ENCODE measurements around the gene RAMP2. TPM values are rescaled to one million over a fixed set of nuclear protein-coding genes. Genes with fewer than 3 reads are reported as not detected.
A peak's percentile ranks its signal among the peaks of the same experiment; 100 is the strongest.

The RAMP2 gene
- total and polyA plus RNA-seq, 2 of the 13 experiments (the other 11 are each of a cell fraction or from before 2014, with no cell fraction given) = 1.4 to 5.2 TPM

DNA sequence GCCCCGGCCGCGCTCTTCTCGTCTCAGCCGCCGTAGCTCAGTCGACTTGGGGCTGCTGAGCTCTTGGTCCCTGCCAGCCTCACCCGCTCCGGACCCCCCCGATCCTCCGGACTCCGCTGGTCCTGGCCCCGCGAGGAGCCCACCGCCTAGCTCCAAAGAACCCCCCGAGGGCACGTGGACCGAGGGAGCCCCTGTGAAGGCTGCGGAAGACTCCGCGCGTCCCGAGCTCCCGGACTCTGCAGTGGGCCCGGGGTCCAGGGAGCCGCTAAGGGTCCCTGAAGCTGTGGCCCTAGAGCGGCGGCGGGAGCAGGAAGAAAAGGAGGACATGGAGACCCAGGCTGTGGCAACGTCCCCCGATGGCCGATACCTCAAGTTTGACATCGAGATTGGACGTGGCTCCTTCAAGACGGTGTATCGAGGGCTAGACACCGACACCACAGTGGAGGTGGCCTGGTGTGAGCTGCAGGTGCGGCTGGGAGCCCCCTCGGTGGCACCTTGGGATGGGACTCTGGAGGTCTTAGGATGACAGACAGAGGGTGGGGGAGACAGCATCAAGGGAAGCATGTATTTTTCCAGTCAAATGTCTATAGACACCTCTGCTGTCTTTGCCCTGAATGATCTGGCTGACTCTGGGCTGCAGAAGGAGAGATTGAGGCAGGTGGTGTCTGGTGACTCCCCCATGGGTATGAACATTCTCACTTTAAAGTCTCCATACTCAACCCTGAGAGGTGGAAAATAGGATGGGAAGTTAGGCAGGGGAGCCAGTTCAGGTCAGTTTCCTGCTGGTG lies 20.0 kb downstream of the RAMP2 start (continued):
- TF ChIP-seq TFAP4 (IDR thresholded peaks at IDR 0.05; ENCODE audit: borderline replicate concordance, low read depth) (no peak), SRSF9 (IDR thresholded peaks at IDR 0.05; ENCODE audit: borderline replicate concordance, insufficient read depth, low read depth, low read length, poor library complexity, severe bottlenecking) (no peak), ZNF264 (CRISPR knock-in tag; IDR thresholded peaks at IDR 0.05) (no peak), MYC (CRISPR knock-in tag; IDR thresholded peaks at IDR 0.05; ENCODE audit: borderline replicate concordance) (no peak), ZNF674 (CRISPR knock-in tag; IDR thresholded peaks at IDR 0.05; ENCODE audit: low read depth) (no peak), EHMT2 (IDR thresholded peaks at IDR 0.05; ENCODE audit: borderline replicate concordance, low read depth, low read length) (no peak), MED13 (CRISPR knock-in tag; IDR thresholded peaks at IDR 0.05) (no peak), CHCHD3 (CRISPR knock-in tag; IDR thresholded peaks at IDR 0.05) (0 out of 2 replicates have a peak, but pooled peaks have one; percentile 13), CEBPB (IDR thresholded peaks at IDR 0.05; ENCODE audit: borderline replicate concordance, low read depth, low read length) (no peak), RBM39 (IDR thresholded peaks at IDR 0.05; ENCODE audit: low read depth, low read length, poor library complexity, severe bottlenecking) (no peak), ZNF703 (CRISPR knock-in tag; IDR thresholded peaks at IDR 0.05; ENCODE audit: borderline replicate concordance) (peak; percentile 46; the same call in 1 of the 2 replicates), PHF5A (CRISPR knock-in tag; IDR thresholded peaks at IDR 0.05; ENCODE audit: low read depth, unreplicated experiment) (peak; percentile 6), MXD4 (CRISPR knock-in tag; IDR thresholded peaks at IDR 0.05) (no peak), TFE3 (CRISPR knock-in tag; IDR thresholded peaks at IDR 0.05) (no peak), DMAP1 (CRISPR knock-in tag; IDR thresholded peaks at IDR 0.05) (no peak), PITX1 (CRISPR knock-in tag; IDR thresholded peaks at IDR 0.05) (0 out of 2 replicates have a peak, but pooled peaks have one; percentile 10)
- TF ChIP-seq, protein P1, sequence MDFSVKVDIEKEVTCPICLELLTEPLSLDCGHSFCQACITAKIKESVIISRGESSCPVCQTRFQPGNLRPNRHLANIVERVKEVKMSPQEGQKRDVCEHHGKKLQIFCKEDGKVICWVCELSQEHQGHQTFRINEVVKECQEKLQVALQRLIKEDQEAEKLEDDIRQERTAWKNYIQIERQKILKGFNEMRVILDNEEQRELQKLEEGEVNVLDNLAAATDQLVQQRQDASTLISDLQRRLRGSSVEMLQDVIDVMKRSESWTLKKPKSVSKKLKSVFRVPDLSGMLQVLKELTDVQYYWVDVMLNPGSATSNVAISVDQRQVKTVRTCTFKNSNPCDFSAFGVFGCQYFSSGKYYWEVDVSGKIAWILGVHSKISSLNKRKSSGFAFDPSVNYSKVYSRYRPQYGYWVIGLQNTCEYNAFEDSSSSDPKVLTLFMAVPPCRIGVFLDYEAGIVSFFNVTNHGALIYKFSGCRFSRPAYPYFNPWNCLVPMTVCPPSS (IDR thresholded peaks at IDR 0.05) = no peak
- TF ChIP-seq, protein P2, sequence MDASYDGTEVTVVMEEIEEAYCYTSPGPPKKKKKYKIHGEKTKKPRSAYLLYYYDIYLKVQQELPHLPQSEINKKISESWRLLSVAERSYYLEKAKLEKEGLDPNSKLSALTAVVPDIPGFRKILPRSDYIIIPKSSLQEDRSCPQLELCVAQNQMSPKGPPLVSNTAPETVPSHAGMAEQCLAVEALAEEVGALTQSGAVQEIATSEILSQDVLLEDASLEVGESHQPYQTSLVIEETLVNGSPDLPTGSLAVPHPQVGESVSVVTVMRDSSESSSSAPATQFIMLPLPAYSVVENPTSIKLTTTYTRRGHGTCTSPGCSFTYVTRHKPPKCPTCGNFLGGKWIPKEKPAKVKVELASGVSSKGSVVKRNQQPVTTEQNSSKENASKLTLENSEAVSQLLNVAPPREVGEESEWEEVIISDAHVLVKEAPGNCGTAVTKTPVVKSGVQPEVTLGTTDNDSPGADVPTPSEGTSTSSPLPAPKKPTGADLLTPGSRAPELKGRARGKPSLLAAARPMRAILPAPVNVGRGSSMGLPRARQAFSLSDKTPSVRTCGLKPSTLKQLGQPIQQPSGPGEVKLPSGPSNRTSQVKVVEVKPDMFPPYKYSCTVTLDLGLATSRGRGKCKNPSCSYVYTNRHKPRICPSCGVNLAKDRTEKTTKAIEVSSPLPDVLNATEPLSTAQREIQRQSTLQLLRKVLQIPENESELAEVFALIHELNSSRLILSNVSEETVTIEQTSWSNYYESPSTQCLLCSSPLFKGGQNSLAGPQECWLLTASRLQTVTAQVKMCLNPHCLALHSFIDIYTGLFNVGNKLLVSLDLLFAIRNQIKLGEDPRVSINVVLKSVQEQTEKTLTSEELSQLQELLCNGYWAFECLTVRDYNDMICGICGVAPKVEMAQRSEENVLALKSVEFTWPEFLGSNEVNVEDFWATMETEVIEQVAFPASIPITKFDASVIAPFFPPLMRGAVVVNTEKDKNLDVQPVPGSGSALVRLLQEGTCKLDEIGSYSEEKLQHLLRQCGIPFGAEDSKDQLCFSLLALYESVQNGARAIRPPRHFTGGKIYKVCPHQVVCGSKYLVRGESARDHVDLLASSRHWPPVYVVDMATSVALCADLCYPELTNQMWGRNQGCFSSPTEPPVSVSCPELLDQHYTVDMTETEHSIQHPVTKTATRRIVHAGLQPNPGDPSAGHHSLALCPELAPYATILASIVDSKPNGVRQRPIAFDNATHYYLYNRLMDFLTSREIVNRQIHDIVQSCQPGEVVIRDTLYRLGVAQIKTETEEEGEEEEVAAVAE (CRISPR knock-in tag; IDR thresholded peaks at IDR 0.05; ENCODE audit: borderline replicate concordance) = no peak
